GM12864 (cell line): ENCODE measurements around the gene GSG1L.
A peak's percentile ranks its signal among the peaks of the same experiment; 100 is the strongest.
"Not testable (repeated sequence)": the region's sequence is repeated elsewhere in the genome, so short reads cannot be mapped to it uniquely, and the experiment has no call there.

Experiments
- DNase-seq: peaks from one replicate; pipeline ENCODE4 v3.0.0-alpha.2; 2011; ENCODE audit warnings: low read depth
- H3K4me3 ChIP-seq: 2 replicates; pipeline ENCODE4 v1.5.1; 2011; ENCODE audit warnings: mild to moderate bottlenecking, low read depth, low read length, control low read depth
- CTCF ChIP-seq: IDR thresholded peaks from 2 replicates; pipeline ENCODE4 v1.5.1; 2011; ENCODE audit warnings: low read depth, mild to moderate bottlenecking, moderate library complexity, low read length, control low read depth, inconsistent platforms; ENCODE audit errors: missing control alignments

The GSG1L gene

GRCh38 chr16:27945233-27945973, 118.1 kb downstream of the GSG1L start:
- DNase-seq, result no peak
- no peak for TF ChIP-seq CTCF
- no peak overlapping the region for H3K4me3 ChIP-seq

- H3K4me3 ChIP-seq, result no peak overlapping the region
- no peak for DNase-seq
- TF ChIP-seq CTCF, result no peak
These were observed 119.7 kb downstream of the GSG1L start for GRCh38 chr16:27943766-27944165.

- DNase-seq, H3K4me3 ChIP-seq: not testable (repeated sequence)
These were observed 121.4 kb downstream of the GSG1L start for GRCh38 chr16:27942071-27942470.

GRCh38 chr16:27935076-27935475, 128.4 kb downstream of the GSG1L start:
- H3K4me3 ChIP-seq, result no peak overlapping the region
- TF ChIP-seq CTCF, result no peak
- DNase-seq, result no peak

- TF ChIP-seq CTCF, result no peak
These were observed 130.9 kb downstream of the GSG1L start for GRCh38 chr16:27932542-27933135.

GRCh38 chr16:27929818-27930217, 133.7 kb downstream of the GSG1L start:
- DNase-seq, result no peak
- peak; percentile 6 for TF ChIP-seq CTCF
- no peak overlapping the region for H3K4me3 ChIP-seq

More at GRCh38 chr16:27932542-27933135, 130.9 kb downstream of the GSG1L start:
- DNase-seq, result no peak
- no peak overlapping the region for H3K4me3 ChIP-seq

GRCh38 chr16:27928542-27928941, 135.0 kb downstream of the GSG1L start:
- H3K4me3 ChIP-seq, result no peak overlapping the region
- TF ChIP-seq CTCF, result no peak
- no peak for DNase-seq
